Muscle of back (tissue), 11 donors: ENCODE data around the gene ALPK3. TPM values are rescaled to one million over a fixed set of nuclear protein-coding genes. Genes with fewer than 3 reads are reported as not detected.

Source experiments
- DNase-seq, 3 donors: peaks; one replicate each; pipeline versions ENCODE4 v3.0.0 to v3.0.0-alpha.2; 2013
- polyA plus RNA-seq, 10 donors: library from polyadenylated mRNA; unstranded; fragments of 120-200 nt; gene quantifications; one replicate each; pipeline ENCODE4 v1.2.1, GENCODE V29; 2013; ENCODE audit not compliant: insufficient read length in 10 of 10

The ALPK3 gene
- polyA plus RNA-seq, 10 donors = 44.0 to 99.6 (median 79.3) TPM

DNA sequence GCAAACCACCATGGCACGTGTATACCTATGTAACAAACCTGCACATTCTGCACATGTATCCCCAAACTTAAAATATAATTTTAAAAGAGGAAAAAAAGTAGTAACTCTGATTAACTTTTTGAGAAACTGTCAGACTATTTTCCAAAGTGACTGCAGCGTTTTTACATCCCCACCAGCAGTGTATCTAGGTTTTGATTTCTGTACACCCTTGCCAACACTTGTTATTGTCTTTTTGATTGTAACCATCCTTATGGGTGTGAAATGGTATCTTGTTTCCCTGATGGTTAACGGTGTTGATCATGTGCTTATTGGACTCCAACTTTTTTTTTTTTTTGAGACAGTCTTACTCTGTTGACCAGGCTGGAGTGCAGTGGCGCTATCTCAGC lies 23.0 kb upstream of the ALPK3 start:
- DNase-seq = no peak

DNA sequence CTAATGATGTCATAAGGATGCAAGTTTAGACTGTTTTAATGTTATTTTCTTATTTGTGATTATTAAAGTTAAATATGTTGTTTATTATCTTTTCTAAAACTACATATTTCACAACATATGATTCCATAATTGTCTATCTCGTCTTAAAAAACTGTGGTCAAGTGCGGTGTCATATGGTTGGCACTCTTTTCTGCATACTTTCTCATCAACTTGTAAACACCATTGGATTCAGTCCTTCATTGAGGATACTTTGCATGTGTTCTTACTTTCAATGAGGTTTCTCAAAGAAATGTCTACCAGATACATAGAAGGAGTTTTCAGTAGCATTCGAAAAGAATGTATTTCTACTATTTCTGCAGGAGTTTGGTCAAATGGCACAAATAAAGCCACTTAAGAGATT lies 22.0 kb upstream of the ALPK3 start:
- DNase-seq = no peak

DNA sequence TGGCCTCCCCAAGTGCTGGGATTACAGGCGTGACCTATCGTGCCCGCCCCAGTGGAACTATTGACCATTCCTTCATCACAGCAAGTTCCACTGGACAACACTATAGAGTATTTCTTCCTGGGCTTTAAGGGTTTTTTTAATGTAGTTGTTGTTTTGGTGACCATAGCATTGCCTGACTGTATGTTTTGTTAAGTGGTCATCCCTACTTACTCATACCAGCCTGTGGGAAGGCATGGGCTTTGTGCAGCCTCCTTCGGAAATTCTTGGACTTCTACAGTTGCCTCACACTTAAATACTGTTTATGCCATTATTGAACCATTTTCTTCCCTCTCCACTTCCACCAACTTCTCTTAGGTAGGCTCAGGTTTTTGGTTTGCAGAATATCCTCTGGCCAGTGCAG lies 19.9 kb upstream of the ALPK3 start:
- no peak for DNase-seq

DNA sequence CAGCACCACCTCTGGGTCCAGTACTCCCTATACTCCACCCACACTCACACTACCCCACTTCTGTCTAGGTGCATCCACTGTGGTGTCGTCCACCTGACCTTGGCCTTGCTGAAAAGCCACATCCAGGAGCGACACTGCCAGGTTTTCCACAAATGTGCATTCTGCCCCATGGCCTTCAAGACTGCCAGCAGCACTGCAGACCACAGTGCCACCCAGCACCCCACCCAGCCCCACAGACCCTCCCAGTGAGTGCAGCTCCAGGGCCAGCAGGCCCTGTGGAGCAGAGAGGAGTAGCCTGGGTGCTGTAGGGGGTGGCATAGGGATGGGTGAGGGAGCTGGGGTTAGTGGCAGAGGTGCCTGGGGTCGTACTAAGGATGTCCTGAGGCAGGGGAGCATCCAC lies 19.4 kb upstream of the ALPK3 start:
- DNase-seq = no peak

DNA sequence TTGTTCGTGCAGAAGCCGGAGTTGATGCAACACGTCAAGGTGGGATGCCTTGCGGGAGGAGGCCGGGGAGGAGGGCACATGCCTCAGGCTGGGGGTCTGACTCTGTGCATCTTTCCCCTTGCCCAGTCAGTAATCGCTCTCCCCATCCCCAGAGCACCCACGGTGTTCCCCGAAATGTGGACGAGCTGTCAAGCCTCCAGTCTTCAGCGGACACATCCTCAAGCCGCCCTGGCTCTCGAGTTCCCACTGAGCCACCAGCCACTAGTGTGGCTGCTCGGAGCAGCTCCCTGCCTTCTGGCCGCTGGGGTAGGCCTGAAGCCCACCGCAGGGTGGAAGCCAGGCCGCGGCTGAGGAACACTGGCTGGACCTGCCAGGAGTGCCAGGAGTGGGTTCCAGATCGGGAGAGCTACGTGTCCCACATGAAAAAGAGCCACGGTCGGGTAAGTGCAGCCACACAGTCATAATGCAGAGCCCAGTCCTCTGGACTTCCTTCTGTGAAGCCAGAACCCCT lies 18.7 kb upstream of the ALPK3 start:
- no peak for DNase-seq

DNA sequence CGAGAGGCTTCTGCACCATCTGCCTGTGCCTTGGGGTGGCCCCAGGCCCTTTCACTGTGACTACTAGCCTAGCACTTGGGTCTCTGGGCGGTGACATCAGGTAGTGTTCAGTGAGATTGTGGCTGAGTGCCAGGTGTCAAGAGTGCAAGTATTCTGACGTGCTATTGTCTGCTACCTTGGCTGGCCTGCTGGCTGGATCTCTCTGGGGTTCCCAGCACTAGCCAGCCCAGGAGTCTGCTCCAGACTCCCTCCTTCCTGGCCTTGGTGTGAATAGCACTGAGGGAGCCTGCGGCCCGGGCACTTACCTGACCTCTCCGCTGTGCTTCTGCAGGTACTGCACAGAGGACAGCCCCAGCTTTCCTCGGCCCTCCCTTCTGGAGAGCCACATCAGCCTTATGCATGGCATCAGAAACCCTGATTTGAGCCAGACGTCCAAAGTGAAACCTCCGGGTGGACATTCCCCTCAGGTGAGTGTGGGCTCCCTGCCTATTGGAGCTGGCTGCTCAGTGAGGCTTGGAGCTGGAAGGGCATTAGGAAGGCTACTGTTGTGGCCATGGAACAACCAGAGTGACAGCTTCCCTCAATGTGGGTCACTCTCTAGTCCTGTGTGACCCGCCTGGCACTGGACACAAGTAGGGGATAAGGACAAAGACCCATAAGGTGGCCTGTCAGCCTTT lies 17.5 kb upstream of the ALPK3 start:
- DNase-seq = no peak

DNA sequence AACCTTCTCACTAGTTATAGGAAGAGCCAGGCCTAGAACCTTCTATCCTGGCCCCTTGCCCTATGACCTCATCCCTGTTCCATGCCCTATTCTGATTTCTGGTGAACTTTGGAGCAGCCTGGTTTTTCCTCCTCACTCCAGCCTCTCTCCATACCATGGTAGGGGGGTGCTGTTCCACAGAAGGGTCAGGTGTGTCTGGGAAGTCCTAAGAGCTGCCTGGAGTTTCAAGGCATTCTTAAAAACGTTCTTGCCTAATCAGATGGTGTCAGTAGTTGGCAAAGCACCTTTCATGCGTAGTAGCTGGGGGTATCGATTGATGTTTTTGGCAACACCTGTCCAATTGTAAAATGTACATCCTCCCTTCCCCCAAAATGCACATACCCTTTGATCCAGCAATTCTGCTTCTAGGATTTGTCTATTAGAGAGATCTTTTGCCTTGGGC lies 16.8 kb upstream of the ALPK3 start:
- no peak for DNase-seq

DNA sequence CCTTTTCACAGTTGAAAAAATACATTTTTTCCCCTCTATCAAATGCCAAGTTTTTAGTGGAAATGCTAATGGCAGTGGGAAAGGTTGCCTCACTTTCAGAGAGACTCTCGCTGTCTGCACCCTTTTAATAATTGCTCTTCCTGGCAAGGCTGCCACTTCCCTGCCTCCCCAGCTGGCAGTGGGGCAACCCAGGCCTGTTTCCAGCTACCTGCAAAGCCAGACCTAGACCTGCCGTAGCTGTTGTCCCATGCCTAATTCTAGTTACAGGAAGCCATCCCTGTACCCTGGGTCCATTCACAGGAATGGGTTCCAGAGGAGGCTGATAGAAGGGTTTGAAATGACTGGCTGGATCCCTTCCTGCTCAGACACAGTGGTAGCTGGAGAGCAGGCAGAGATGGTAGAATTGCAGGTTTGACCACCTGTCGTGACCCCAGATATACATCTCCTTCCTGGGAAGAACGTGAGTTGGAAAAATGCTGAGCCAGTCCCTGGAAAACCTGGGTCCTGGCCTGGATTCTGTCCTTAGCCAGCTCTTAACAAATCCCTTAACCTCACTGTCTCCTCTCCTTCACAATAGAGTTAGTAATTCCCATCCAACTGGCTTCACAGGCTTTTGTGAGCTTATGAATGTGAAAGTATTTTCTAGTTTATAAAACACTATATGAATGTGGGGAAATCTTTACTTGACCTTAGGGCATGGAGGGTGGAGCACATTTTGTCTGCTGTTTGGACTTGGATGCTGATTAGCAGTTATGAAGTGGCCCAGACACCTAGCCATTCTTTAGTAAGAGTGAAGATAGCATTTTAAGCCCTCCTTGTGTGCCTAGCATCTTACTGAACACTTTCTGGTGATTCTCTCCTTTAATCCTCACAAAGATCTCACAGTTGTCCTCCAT lies 12.9 kb upstream of the ALPK3 start:
- no peak for DNase-seq

DNA sequence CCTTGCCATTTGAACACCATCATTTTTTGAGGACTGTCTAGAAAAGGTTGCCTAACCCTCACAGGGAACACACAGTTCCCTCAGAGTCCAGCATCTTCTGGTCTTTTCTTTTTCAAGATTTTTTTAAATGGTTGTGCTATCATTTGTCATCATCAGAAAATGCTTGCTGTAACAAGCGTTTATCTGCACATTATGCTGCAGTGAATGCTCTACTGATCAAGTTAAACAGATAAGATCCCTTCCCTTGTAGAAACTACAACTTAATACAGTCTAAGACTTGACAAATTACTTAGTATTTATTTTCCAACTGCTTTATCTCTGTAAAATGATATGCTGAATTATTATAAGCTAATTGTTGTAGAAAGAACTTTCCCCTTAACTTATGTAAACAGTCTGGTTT lies 11.9 kb upstream of the ALPK3 start:
- no peak for DNase-seq

DNA sequence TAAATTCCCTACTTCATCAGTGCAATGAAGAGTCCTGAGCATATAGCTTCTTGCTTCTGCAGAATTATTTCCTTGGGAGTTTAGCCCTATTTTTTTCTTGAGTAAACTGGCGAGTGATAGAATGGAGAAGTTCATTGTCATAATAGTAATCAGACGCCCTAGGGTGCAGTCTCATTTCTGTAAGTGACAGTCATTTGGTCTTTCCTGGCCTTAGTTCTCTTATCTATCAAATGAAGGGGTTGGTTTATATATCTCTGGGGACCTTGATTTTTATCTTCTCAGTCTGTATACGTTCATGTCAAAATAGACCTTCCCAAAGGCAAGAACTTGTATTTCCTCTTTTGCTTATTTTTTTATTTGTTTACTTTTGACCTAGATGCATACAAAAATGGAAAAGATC lies 9.9 kb upstream of the ALPK3 start:
- no peak for DNase-seq

DNA sequence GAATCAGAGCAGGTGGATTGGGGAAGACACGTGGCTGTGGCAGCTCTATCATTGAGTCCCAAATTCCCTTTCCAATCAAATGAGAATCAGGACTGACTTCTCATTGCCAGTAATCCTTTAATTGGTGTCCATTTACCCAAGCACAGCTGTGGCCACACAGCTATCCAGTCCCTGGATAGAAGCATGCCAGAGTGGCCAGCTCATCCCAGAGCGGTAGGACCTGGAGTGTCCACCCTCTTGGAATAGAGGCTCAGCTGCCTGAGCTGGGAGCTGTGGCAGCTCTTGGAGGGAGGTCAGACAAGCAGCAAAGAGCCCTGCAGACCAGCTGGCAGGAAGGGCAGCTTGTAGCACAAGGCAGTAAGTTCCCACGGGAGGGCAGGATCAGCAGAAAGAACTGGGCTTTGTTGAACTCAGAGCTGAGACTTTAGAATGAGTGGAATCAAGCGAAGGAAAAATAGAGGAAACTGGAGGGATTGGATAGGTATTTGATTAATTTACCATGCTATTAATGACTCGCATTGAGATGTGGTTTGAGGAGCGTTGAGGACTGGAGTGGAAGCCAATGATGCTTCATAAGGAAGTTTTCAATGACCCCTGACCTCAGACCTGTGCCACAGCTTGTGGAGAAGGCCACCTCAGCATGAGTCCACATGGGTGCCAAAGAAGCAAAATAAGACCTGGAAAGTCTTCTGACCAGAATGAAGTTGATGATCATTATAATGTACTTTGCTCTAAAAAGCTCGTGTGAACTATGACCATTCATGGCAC lies 6.9 kb upstream of the ALPK3 start:
- no peak for DNase-seq

DNA sequence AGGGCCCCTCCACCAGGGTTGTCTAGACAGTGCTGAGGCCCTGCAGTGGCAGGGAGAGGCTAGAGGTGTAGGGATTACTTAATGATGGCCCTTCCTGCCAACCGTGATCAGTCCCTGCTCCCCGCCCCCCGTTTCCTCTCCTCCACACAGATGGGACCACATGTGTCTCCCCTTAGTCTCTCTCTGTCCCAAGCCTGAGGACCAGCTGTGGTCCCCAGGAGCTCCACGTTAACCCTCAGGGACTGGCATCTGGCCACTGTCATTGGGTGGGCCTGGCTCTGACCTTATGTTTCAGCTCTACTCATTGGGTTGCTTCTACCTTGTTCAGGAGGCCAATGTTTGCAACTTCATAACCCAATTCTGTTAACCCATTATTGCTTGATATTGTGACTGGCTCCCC lies 6.0 kb upstream of the ALPK3 start:
- DNase-seq = no peak

DNA sequence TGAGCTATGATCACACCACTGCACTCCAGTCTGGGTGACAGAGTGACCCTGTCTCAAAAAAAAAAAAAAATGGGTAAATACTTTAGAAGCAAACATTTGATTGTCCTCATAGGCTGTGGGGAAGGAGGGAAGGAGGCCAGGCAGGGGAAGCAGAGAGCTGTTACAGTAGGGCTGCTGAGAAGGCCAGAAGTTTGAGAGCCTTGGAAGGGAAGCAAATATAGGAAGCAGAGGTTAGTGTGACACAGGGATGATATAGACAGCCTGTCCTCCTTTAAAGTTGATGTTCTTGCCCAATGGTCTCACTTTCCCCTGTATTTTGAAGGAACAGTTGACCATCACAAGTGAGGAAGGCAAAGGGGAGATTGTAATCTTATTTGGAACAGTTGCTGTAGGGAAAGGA lies 5.3 kb upstream of the ALPK3 start:
- DNase-seq = no peak

DNA sequence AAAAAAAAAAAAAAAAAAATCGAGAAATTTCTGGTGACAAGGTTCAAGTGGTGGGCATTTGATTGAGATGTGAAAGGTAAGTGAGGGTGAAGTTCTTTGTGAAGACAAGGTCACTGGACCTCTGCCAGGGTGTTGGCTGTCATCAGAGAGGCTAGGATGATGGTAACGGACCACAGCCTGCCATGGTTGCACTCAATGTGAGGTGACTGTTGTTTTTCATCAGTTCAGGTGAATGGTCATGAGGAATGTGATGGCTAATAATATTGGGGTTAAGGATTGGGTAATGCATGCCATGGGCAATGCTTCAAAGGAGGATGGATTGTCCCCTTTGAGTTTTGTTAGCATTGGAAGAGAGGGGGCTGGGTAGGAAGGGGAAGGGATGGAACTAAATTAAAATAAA lies 4.3 kb upstream of the ALPK3 start:
- no peak for DNase-seq

DNA sequence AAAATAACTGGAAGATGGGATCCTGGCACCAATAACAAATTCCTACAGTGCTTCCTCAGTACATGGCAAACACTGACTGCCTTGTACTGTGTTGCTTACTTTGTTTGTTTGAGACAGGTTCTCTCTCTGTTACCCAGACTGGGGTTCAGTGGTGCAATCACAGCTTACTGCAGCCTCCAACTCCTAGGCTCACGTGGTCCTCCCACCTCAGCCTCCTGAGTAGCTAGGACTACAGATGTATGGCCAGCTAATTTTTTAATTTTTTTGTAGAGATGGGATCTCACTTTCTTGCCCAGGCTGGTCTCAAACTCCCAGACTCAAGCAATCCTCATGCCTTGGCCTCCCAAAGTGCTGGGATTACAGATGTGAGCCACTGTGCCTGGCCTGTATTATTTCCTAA lies 3.7 kb upstream of the ALPK3 start:
- no peak for DNase-seq

DNA sequence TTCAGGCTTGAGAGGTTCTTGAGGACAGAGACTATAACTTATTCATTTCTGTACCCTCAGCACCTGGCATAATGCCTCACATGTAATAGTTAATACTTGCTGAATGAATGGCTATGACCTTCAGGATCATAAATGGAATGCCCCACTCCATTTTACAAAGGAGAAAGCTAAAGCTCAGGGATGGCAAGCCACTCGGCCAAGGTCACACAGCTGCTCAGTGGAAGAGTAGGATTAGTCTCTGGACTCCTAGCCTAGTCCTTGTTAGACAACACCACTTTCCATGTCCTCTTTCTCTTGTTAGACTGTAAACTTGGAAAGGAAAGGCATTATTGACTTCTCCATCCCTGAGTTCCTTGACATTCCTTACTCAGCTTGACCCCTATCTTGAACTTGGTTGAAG lies 3.2 kb upstream of the ALPK3 start:
- no peak for DNase-seq

DNA sequence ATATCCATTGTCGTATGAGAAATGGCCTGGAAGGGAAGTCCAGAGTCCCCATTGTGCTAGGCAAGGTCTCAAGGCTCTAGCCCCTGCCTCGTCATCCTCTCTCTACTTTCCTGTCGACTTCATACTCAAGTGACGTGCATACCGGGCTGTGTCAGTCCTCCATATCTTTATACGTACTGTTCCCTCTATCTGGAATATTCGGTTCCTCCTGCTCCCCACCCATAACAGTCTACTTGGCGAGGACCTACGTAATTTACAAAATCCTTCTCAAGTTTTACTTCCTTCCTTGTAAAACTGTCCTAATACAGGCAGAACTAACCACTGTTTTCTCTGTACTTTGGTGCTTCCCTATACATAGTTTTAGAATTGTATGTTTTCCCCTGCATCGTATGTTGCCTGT lies 2.2 kb upstream of the ALPK3 start:
- DNase-seq = no peak

DNA sequence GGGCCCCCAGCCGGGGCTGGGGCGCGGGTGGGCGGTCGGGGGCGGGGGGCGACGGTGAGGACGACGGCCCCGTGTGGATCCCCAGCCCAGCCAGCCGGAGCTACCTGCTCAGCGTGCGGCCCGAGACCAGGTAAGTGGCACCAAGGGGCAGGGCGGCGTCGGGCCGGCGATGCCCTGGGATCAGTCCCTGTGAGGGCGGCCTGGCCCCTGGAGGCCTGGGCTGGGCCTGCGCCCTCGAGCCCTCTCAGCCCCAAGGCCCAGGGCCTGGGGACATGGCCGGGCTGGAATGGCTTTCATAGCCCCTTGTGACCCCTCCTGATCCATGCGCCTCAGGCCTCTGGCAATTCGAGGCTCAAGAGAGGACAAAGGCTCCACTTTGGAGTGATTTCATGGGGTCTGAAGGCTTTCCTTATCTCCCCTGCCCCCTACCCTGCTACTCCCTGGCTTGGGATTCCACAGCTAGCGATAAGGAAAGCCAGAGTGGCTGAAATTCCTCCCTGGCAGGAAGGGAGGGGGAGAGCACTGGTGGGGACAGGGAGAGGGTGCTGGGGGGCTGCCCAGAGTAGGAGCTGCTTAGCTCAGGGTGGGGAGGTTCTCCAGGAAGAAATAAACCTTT lies 418 bp downstream of the ALPK3 start:
- DNase-seq = no peak

DNA sequence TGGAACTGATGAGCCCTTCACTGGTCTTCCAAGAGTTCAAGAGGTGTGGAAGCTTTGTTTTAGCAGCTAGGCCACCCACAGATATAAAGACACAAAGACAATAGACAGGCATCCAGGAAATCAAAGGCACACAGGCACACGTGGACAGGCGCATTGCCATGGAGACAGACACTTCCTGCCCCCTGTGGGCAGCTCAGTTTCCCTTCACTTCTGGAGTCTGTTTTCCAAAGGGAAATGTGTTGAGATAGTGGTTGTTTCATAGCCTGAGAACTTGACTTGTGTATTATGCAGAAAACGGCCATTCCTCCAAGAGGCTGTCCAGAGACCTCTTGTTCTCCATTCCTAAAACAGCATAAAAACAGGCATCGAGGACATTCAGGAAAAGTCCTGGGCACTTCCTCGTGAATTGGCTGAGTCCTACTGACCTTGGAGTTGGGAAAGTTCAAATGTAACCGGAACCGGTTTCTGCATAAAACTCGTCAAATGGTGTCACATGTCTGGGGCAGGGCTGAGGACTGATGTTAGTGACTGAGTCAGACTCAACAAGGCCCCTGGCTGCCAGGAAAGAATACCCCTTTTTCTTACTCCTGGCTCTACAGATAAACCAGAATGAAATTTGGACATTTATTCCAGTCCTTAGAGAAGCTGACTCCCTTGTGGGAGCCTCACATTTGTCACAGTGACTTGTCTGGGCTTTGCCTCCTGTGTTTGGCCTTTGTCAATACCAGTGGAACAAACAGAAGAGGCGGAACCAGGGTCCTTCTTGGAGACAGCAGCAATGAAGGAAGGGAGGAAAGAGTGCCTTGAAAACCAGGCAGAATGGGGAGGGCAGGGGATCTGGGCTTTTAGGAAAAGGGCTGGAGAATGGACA lies 1.3 kb downstream of the ALPK3 start:
- DNase-seq = peak in 1 of 3 donors; percentile 64

DNA sequence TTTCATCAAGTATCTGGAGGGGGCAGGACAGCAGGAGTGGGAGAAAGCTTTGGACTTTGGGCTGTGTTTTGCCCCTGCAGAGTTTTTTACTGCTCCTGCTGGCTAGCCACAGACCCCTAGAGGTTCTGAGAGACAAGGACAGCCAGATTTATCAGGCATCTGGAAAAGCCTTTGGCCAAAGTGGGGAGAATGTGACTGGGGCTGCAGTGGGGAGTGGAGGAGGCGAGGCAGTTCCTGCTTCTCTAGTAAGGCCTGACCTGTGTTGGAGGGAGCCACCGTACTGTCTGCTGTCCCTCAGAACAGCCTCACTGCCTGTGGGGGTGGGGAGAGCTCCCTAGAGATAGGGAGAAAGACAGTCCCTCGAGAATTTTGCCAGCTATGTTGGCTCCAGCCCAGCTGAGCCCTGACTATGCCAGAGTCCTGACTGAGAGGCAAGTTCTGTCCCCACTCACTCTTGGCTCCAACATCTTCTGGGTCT lies 2.2 kb downstream of the ALPK3 start:
- no peak for DNase-seq

DNA sequence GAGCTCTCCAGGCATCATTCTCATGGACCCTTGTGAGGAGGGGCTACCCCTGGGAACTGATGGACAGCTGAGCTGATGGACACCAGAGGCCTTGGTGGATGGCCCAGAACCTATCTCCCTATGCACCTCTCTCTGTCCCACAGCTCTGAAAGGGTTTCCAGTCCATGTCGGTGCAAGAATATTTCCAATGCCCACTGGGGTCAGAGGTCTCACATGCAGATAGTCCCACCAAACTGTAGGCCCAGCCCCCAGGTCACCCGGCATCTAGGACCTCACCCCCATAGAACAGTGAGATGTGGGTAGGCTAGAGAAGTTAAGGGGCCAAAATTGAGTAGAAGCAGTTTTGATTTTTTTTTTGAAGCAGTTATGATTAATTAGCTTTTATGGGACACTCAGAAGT lies 2.6 kb downstream of the ALPK3 start:
- DNase-seq = no peak
